Kidney epithelial cell (primary cell): Measurements from ENCODE around the gene PRSS50. TPM values are rescaled to one million over a fixed set of nuclear protein-coding genes. Genes with fewer than 3 reads are reported as not detected.

ENCODE experiments used
- DNase-seq: peaks from one replicate; pipeline ENCODE4 v3.0.0-alpha.2; 2010; ENCODE audit warnings: low read depth
- H3K27me3 ChIP-seq: 2 replicates; pipeline ENCODE4 v1.6.0; 2011; ENCODE audit warnings: low read length; ENCODE audit not compliant: control insufficient read depth, insufficient read depth
- H3K36me3 ChIP-seq: 2 replicates; pipeline ENCODE4 v1.5.1; 2011; ENCODE audit warnings: low read length; ENCODE audit not compliant: control insufficient read depth, insufficient read depth
- H3K4me3 ChIP-seq: 2 replicates; pipeline ENCODE4 v1.5.1; 2011; ENCODE audit warnings: low read depth, mild to moderate bottlenecking, control low read depth, low read length
- total RNA-seq: library from RNA; depleted of rRNA; stranded (reverse); fragments of >200 nt; gene quantifications from 2 replicates; pipeline ENCODE4 v1.2.3, GENCODE V29; 2015
- TF ChIP-seq, protein P1 (sequence below): IDR thresholded peaks from 2 replicates; pipeline ENCODE4 v1.5.1; 2011; ENCODE audit warnings: mild to moderate bottlenecking, moderate library complexity, low read length, control low read depth, inconsistent platforms; ENCODE audit not compliant: insufficient read depth, poor library complexity, severe bottlenecking

PRSS50 gene
- total RNA-seq, 1 donor from 2014 or later, result 0.29 TPM

GRCh38 chr3:46668591-46668990 lies 49.1 kb downstream of the PRSS50 start:
- Histone ChIP-seq H3K36me3 (no peaks in the 10 kb centered on the region), H3K27me3 (peaks cover 13% of the 10 kb centered on the region), H3K4me3 (no peak overlapping the region)
- no peak for DNase-seq
- TF ChIP-seq, protein P1, sequence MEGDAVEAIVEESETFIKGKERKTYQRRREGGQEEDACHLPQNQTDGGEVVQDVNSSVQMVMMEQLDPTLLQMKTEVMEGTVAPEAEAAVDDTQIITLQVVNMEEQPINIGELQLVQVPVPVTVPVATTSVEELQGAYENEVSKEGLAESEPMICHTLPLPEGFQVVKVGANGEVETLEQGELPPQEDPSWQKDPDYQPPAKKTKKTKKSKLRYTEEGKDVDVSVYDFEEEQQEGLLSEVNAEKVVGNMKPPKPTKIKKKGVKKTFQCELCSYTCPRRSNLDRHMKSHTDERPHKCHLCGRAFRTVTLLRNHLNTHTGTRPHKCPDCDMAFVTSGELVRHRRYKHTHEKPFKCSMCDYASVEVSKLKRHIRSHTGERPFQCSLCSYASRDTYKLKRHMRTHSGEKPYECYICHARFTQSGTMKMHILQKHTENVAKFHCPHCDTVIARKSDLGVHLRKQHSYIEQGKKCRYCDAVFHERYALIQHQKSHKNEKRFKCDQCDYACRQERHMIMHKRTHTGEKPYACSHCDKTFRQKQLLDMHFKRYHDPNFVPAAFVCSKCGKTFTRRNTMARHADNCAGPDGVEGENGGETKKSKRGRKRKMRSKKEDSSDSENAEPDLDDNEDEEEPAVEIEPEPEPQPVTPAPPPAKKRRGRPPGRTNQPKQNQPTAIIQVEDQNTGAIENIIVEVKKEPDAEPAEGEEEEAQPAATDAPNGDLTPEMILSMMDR, result no peak

DNA sequence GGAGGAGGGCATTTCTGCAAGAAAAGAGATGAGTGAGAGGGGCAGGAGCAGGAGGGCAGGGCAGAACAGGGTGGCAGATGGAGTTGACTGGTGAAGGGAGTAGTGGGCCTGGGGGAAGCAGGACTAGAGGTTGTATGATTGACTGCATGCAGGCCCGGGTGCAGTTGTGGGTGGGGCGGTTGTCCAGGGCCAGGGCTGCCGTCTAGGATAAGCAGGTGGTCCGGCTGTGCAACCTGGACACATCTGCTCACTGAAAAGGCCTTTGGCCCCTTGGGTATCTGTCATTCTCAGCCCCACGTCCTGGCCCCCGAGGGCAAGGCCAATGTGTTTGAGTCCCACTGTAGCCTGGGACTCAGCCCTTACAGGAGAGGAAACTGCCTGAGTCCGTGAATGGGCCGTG lies 49.6 kb downstream of the PRSS50 start:
- DNase-seq, result no peak
- TF ChIP-seq, protein P1, result no peak

DNA sequence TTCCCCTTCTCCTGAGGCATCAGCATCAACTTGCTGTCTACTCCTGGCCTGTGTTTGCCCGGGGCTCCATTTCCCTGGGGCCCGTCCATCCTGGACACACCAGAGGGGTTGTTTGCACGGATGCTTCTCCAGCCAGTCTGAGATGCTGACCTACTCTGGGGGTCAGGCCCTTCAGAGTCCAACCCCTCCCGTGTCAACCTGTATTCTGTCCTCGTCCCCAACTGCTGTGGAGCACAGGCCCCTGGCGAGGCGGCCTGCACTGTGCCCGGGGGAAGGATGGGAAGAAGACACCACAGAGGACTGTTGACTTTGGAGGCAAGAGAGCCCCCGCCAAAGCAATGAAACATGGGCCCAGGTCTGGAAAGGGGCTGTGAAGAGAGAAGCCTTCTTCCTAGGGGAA lies 50.0 kb downstream of the PRSS50 start:
- Histone ChIP-seq H3K4me3 (no peak overlapping the region), H3K36me3 (no peaks in the 10 kb centered on the region), H3K27me3 (peaks cover 16% of the 10 kb centered on the region)
- TF ChIP-seq, protein P1, result no peak
- no peak for DNase-seq

More for the DNA sequence above, 49.6 kb downstream of the PRSS50 start:
- Histone ChIP-seq H3K36me3 (no peaks in the 10 kb centered on the region), H3K4me3 (no peak overlapping the region), H3K27me3 (peaks cover 14% of the 10 kb centered on the region)

- no peak overlapping the region for H3K4me3 ChIP-seq
- TF ChIP-seq, protein P1, result no peak
Measured at GRCh38 chr3:46667061-46667621, 50.5 kb downstream of the PRSS50 start.

GRCh38 chr3:46666453-46666845 lies 51.2 kb downstream of the PRSS50 start:
- TF ChIP-seq, protein P1, result no peak
- Histone ChIP-seq H3K36me3 (no peaks in the 10 kb centered on the region), H3K4me3 (no peak overlapping the region), H3K27me3 (peaks cover 17% of the 10 kb centered on the region)
- no peak for DNase-seq

More at GRCh38 chr3:46667061-46667621, 50.5 kb downstream of the PRSS50 start:
- peaks cover 17% of the 10 kb centered on the region for H3K27me3 ChIP-seq
- no peaks in the 10 kb centered on the region for H3K36me3 ChIP-seq
- no peak for DNase-seq
